H9 (cell line): ENCODE measurements around the gene BMPER. TPM values are rescaled to one million over a fixed set of nuclear protein-coding genes. Genes with fewer than 3 reads are reported as not detected.

Experiments
- DNase-seq: peaks from one replicate; pipeline ENCODE4 v3.0.0-alpha.2; 2017
- H2AFZ ChIP-seq: one replicate; pipeline ENCODE4 v1.6.1; 2013; ENCODE audit warnings: mild to moderate bottlenecking, low read length, control low read depth, moderate library complexity
- H2AK5ac ChIP-seq: 2 replicates; pipeline ENCODE4 v1.6.1; 2013; ENCODE audit warnings: low read length, control low read depth, mixed read lengths; ENCODE audit not compliant: insufficient read length
- H2BK120ac ChIP-seq: one replicate; pipeline ENCODE4 v1.6.1; 2013; ENCODE audit warnings: low read depth, mild to moderate bottlenecking, low read length, control low read depth, inconsistent platforms; ENCODE audit not compliant: poor library complexity, severe bottlenecking
- H2BK12ac ChIP-seq: 2 replicates; pipeline ENCODE4 v1.6.1; 2013; ENCODE audit warnings: low read length, control low read depth, mixed read lengths, low read depth; ENCODE audit not compliant: insufficient read length
- H2BK15ac ChIP-seq: 2 replicates; pipeline ENCODE4 v1.6.1; 2013; ENCODE audit warnings: low read depth, low read length, control low read depth
- H2BK20ac ChIP-seq: one replicate; pipeline ENCODE4 v1.6.1; 2013; ENCODE audit warnings: low read depth, mild to moderate bottlenecking, low read length, control low read depth, inconsistent platforms; ENCODE audit not compliant: poor library complexity, severe bottlenecking
- H2BK5ac ChIP-seq: 2 replicates; pipeline ENCODE4 v1.6.1; 2013; ENCODE audit warnings: low read length, control low read depth, mixed read lengths; ENCODE audit not compliant: insufficient read length
- H3K14ac ChIP-seq: 2 replicates; pipeline ENCODE4 v1.6.1; 2013; ENCODE audit warnings: low read length, control low read depth; ENCODE audit not compliant: insufficient read depth
- H3K18ac ChIP-seq: 2 replicates; pipeline ENCODE4 v1.6.1; 2013; ENCODE audit warnings: low read depth, mild to moderate bottlenecking, mixed read lengths, low read length, control low read depth; ENCODE audit not compliant: insufficient read length
- H3K23ac ChIP-seq: 2 replicates; pipeline ENCODE4 v1.6.1; 2013; ENCODE audit warnings: low read length, control low read depth, mixed read lengths, low read depth; ENCODE audit not compliant: insufficient read length
- H3K23me2 ChIP-seq: 2 replicates; pipeline ENCODE4 v1.6.1; 2013; ENCODE audit warnings: low read depth, mild to moderate bottlenecking, mixed read lengths, low read length, control low read depth; ENCODE audit not compliant: insufficient read length, poor library complexity, severe bottlenecking
- H3K27ac ChIP-seq: 2 replicates; pipeline ENCODE4 v1.5.1; 2013; ENCODE audit warnings: low read length, control low read depth, mixed read lengths, low read depth; ENCODE audit not compliant: insufficient read length
- H3K27me3 ChIP-seq: 2 replicates; pipeline ENCODE4 v1.6.1; 2013; ENCODE audit warnings: low read length, control low read depth, inconsistent platforms; ENCODE audit not compliant: insufficient read depth
- H3K4ac ChIP-seq: 2 replicates; pipeline ENCODE4 v1.6.1; 2013; ENCODE audit warnings: low read depth, mild to moderate bottlenecking, control low read depth, inconsistent platforms, low read length, moderate library complexity
- H3K4me1 ChIP-seq: 2 replicates; pipeline ENCODE4 v1.6.1; 2013; ENCODE audit warnings: low read length, control low read depth, inconsistent platforms; ENCODE audit not compliant: insufficient read depth
- H3K4me2 ChIP-seq: 2 replicates; pipeline ENCODE4 v1.6.1; 2013; ENCODE audit warnings: low read length, control low read depth, mixed read lengths; ENCODE audit not compliant: insufficient read length, insufficient read depth
- H3K56ac ChIP-seq: 2 replicates; pipeline ENCODE4 v1.6.1; 2013; ENCODE audit warnings: low read depth, mild to moderate bottlenecking, mixed read lengths, low read length, control low read depth; ENCODE audit not compliant: insufficient read length
- H3K79me1 ChIP-seq: 2 replicates; pipeline ENCODE4 v1.6.1; 2013; ENCODE audit warnings: low read depth, mild to moderate bottlenecking, moderate library complexity, low read length, control low read depth, inconsistent platforms; ENCODE audit not compliant: insufficient read depth, poor library complexity, severe bottlenecking
- H3K79me2 ChIP-seq: 2 replicates; pipeline ENCODE4 v1.6.1; 2013; ENCODE audit warnings: low read length, control low read depth, inconsistent platforms; ENCODE audit not compliant: insufficient read depth
- H3K9ac ChIP-seq: 2 replicates; pipeline ENCODE4 v1.6.1; 2013; ENCODE audit warnings: low read length, control low read depth, mixed read lengths; ENCODE audit not compliant: insufficient read length; ENCODE audit errors: extremely low read depth
- H3K9me3 ChIP-seq: one replicate; pipeline ENCODE4 v1.6.1; 2013; ENCODE audit warnings: low read depth, low read length, inconsistent platforms; ENCODE audit not compliant: control insufficient read depth
- H3T11ph ChIP-seq: one replicate; pipeline ENCODE4 v1.6.1; 2013; ENCODE audit warnings: mild to moderate bottlenecking, low read length, control low read depth, inconsistent platforms
- H4K20me1 ChIP-seq: one replicate; pipeline ENCODE4 v1.6.1; 2013; ENCODE audit not compliant: control insufficient read depth, insufficient read length, insufficient read depth
- H4K5ac ChIP-seq: 2 replicates; pipeline ENCODE4 v1.6.1; 2013; ENCODE audit warnings: low read depth, mild to moderate bottlenecking, mixed read lengths, low read length, control low read depth; ENCODE audit not compliant: insufficient read length
- H4K8ac ChIP-seq: replicated peaks from 2 replicates; pipeline ENCODE4 v1.6.1; 2013; ENCODE audit warnings: low read length, control low read depth, mixed read lengths, low read depth; ENCODE audit not compliant: insufficient read length
- H4K91ac ChIP-seq: 2 replicates; pipeline ENCODE4 v1.6.1; 2013; ENCODE audit warnings: low read depth, mild to moderate bottlenecking, moderate library complexity, mixed read lengths, low read length, control low read depth; ENCODE audit not compliant: insufficient read length
- H3K27ac Mint-ChIP-seq, 3 experiments: 2 replicates in 2 of 3; 3 replicates in 1 of 3; pipeline ENCODE4 v1.8.0; 2020 to 2021; ENCODE audit warnings: mixed read lengths in 3 of 3, mild to moderate bottlenecking in 1 of 3, moderate library complexity in 1 of 3
- H3K27me3 Mint-ChIP-seq: 2 replicates; pipeline ENCODE4 v1.8.0; 2021; ENCODE audit warnings: low read depth, mild to moderate bottlenecking, moderate library complexity, mixed read lengths
- H3K36me3 Mint-ChIP-seq, 3 experiments: 2 replicates in 2 of 3; 3 replicates in 1 of 3; pipeline ENCODE4 v1.8.0; 2020 to 2021; ENCODE audit warnings: low read depth in 3 of 3, mixed read lengths in 3 of 3; ENCODE audit not compliant: insufficient read depth in 1 of 3
- H3K4me1 Mint-ChIP-seq, 2 experiments: 2 replicates each; pipeline ENCODE4 v1.8.0; 2020; ENCODE audit warnings: mixed read lengths in 2 of 2
- H3K4me3 Mint-ChIP-seq, 2 experiments: 2 replicates in 1 of 2; 3 replicates in 1 of 2; pipeline ENCODE4 v1.8.0; 2020 to 2021; ENCODE audit warnings: mild to moderate bottlenecking in 2 of 2, mixed read lengths in 2 of 2, moderate library complexity in 1 of 2
- H3K9me3 Mint-ChIP-seq, 2 experiments: 2 replicates in 1 of 2; 3 replicates in 1 of 2; pipeline ENCODE4 v1.8.0; 2020; ENCODE audit warnings: mild to moderate bottlenecking in 2 of 2, mixed read lengths in 2 of 2, moderate library complexity in 1 of 2
- WGBS: extraction: QIAGEN DNeasy Blood & Tissue Kit; methylation state at CpG from one replicate; pipeline ENCODE4 v1.1.7; 2013; ENCODE audit warnings: missing lambda C conversion rate, low lambda C conversion rate, mixed read lengths; ENCODE audit not compliant: insufficient read length; ENCODE audit errors: extremely low coverage; 5-methylcytosine and 5-hydroxymethylcytosine counted together
- total RNA-seq: library from RNA; stranded (reverse); gene quantifications from 2 replicates; pipeline ENCODE4 v1.2.1, GENCODE V29; 2021
- TF ChIP-seq, protein P1 (sequence below): fragments of 200-600 bp; sonication (generic); conservative IDR thresholded peaks from 3 replicates; pipeline ENCODE4 v1.8.0; 2021; ENCODE audit warnings: antibody characterized with exemption, mild to moderate bottlenecking

The BMPER gene
- total RNA-seq, 1 experiment from 2014 or later = 0.20 TPM

DNA sequence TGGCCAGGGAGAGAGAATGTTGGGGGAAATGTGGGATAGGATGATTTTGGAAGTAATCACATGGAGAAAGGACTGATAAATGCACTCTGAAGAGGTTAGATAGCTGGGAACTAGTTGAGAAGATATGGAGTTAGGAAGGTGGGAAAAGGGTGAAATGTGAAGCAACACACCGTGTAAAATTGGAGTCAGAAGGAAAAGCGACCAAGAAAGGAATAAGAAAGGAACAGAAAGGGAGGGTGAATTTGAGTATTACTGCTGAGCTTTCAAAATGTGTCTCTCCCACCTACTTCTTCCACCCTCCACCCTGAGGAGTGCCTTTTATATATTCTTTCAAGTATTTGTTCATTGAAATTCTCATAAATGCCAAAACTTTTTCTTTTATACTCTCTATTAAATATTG is 171.8 kb downstream of the BMPER start:
- no peak overlapping the region for H2BK120ac ChIP-seq
- no peak overlapping the region for H4K5ac ChIP-seq
- H3K23me2 ChIP-seq = no peaks in the 10 kb centered on the region
- WGBS = no CpG with 5 or more reads among the region's 2 CpGs
- H4K20me1 ChIP-seq = no peaks in the 10 kb centered on the region
- H3K14ac ChIP-seq = no peak overlapping the region
- Mint-ChIP-seq H3K4me3 (no peak overlapping the region), H3K36me3 (no peaks in the 10 kb centered on the region; a peak in 2 of 7 replicates), H3K27ac (no peak overlapping the region), H3K4me1 (peaks cover 4 to 5% of the 10 kb centered on the region in 2 experiments), H3K9me3 (peaks cover 2 to 3% of the 10 kb centered on the region in 2 experiments; a peak in 2 of 5 replicates), H3K27me3 (no peaks in the 10 kb centered on the region)
- no peak overlapping the region for H3K27ac ChIP-seq
- no peak overlapping the region for H2AK5ac ChIP-seq
- no peaks in the 10 kb centered on the region for H3K79me2 ChIP-seq
- no peak for DNase-seq
- no peak overlapping the region for H3K56ac ChIP-seq
- no peak overlapping the region for H2BK12ac ChIP-seq
- no peak overlapping the region for H4K91ac ChIP-seq
- no peak overlapping the region for H3T11ph ChIP-seq
- no peaks in the 10 kb centered on the region for H3K27me3 ChIP-seq
- H3K18ac ChIP-seq = no peak overlapping the region
- no peak overlapping the region for H2BK20ac ChIP-seq
- no peaks in the 10 kb centered on the region for H3K9me3 ChIP-seq
- H3K79me1 ChIP-seq = no peaks in the 10 kb centered on the region
- H2BK5ac ChIP-seq = no peak overlapping the region
- no peak overlapping the region for H2AFZ ChIP-seq
- H3K4ac ChIP-seq = no peak overlapping the region
- no peak overlapping the region for H3K23ac ChIP-seq
- no peak overlapping the region for H3K4me2 ChIP-seq
- H3K4me1 ChIP-seq = no peaks in the 10 kb centered on the region
- no peak overlapping the region for H4K8ac ChIP-seq
- H3K9ac ChIP-seq = no peak overlapping the region
- TF ChIP-seq, protein P1, sequence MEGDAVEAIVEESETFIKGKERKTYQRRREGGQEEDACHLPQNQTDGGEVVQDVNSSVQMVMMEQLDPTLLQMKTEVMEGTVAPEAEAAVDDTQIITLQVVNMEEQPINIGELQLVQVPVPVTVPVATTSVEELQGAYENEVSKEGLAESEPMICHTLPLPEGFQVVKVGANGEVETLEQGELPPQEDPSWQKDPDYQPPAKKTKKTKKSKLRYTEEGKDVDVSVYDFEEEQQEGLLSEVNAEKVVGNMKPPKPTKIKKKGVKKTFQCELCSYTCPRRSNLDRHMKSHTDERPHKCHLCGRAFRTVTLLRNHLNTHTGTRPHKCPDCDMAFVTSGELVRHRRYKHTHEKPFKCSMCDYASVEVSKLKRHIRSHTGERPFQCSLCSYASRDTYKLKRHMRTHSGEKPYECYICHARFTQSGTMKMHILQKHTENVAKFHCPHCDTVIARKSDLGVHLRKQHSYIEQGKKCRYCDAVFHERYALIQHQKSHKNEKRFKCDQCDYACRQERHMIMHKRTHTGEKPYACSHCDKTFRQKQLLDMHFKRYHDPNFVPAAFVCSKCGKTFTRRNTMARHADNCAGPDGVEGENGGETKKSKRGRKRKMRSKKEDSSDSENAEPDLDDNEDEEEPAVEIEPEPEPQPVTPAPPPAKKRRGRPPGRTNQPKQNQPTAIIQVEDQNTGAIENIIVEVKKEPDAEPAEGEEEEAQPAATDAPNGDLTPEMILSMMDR = no peak
- no peak overlapping the region for H2BK15ac ChIP-seq
